WTC11 (cell line): ENCODE data around the gene STARD8. TPM values are rescaled to one million over a fixed set of nuclear protein-coding genes. Genes with fewer than 3 reads are reported as not detected.

Source experiments
- ATAC-seq: fragments of 200-7000 bp; cut with Tn5 transposase; 2 replicates; pipeline ENCODE4 v1.10.0; 2021; ENCODE audit warnings: mild to moderate bottlenecking, moderate library complexity
- CTCF ChIA-PET: fragments of 300-600 bp; sonication (Branson Sonifier 250); formaldehyde crosslinking; loops from one replicate; lab custom pipeline; 2021; ENCODE audit warnings: antibody characterized with exemption; lab: Charles Lee
- POLR2A ChIA-PET: fragments of 350-600 bp; sonication (Branson Sonifier 250); formaldehyde crosslinking; loops from one replicate; lab custom pipeline; 2021; ENCODE audit warnings: antibody characterized with exemption; lab: Charles Lee
- DNase-seq: peaks from one replicate; pipeline ENCODE4 v3.0.0; 2021; ENCODE audit warnings: low spot score
- H3K27ac Mint-ChIP-seq: 2 replicates; pipeline ENCODE4 v1.8.0; 2021; ENCODE audit warnings: mixed read lengths
- H3K27me3 Mint-ChIP-seq: 2 replicates; pipeline ENCODE4 v1.8.0; 2021; ENCODE audit warnings: low read depth, mild to moderate bottlenecking, moderate library complexity, mixed read lengths
- H3K36me3 Mint-ChIP-seq: 2 replicates; pipeline ENCODE4 v1.8.0; 2021; ENCODE audit warnings: mixed read lengths
- H3K4me1 Mint-ChIP-seq: 2 replicates; pipeline ENCODE4 v1.8.0; 2022; ENCODE audit warnings: mixed read lengths
- H3K4me3 Mint-ChIP-seq: 2 replicates; pipeline ENCODE4 v1.8.0; 2021; ENCODE audit warnings: mild to moderate bottlenecking, moderate library complexity, mixed read lengths
- H3K9me3 Mint-ChIP-seq: 2 replicates; pipeline ENCODE4 v1.8.0; 2021; ENCODE audit warnings: mixed read lengths
- ATF3 ChIP-seq: sonication (generic); formaldehyde crosslinking; conservative IDR thresholded peaks from 2 replicates; pipeline ENCODE4 v1.8.1; 2022; ENCODE audit warnings: mild to moderate bottlenecking, missing genetic modification reagents
- CREB1 ChIP-seq: sonication (generic); formaldehyde crosslinking; IDR thresholded peaks from 2 replicates; pipeline ENCODE4 v1.8.0; 2023; ENCODE audit warnings: mild to moderate bottlenecking, missing genetic modification reagents
- ELF4 ChIP-seq: sonication (generic); formaldehyde crosslinking; IDR thresholded peaks from 2 replicates; pipeline ENCODE4 v1.8.1; 2022; ENCODE audit warnings: low read depth, mild to moderate bottlenecking, moderate library complexity, missing genetic modification reagents
- EMX1 ChIP-seq: fragments of 250-450 bp; sonication (Bioruptor Pico); IDR thresholded peaks from 2 replicates; pipeline ENCODE4 v1.8.0; 2021; ENCODE audit warnings: mild to moderate bottlenecking
- ERG ChIP-seq: fragments of 250-450 bp; sonication (Bioruptor Pico); IDR thresholded peaks from 2 replicates; pipeline ENCODE4 v1.8.0; 2021; ENCODE audit warnings: mild to moderate bottlenecking
- ESRRA ChIP-seq: sonication (generic); formaldehyde crosslinking; IDR thresholded peaks from 2 replicates; pipeline ENCODE4 v1.8.1; 2022; ENCODE audit warnings: mild to moderate bottlenecking, missing genetic modification reagents, borderline replicate concordance
- ETV6 ChIP-seq: sonication (generic); formaldehyde crosslinking; IDR thresholded peaks from 2 replicates; pipeline ENCODE4 v1.8.1; 2022; ENCODE audit warnings: mild to moderate bottlenecking, missing genetic modification reagents
- FOXK1 ChIP-seq: sonication (generic); formaldehyde crosslinking; IDR thresholded peaks from 2 replicates; pipeline ENCODE4 v1.8.0; 2022; ENCODE audit warnings: mild to moderate bottlenecking, moderate library complexity, missing genetic modification reagents
- FOXP4 ChIP-seq: sonication (generic); formaldehyde crosslinking; IDR thresholded peaks from 2 replicates; pipeline ENCODE4 v1.8.0; 2022; ENCODE audit warnings: mild to moderate bottlenecking, missing genetic modification reagents
- GRHL2 ChIP-seq: fragments of 250-450 bp; sonication (Bioruptor Pico); IDR thresholded peaks from 2 replicates; pipeline ENCODE4 v1.8.0; 2022; ENCODE audit warnings: mild to moderate bottlenecking, moderate library complexity; ENCODE audit not compliant: insufficient replicate concordance, severe bottlenecking
- HMGA2 ChIP-seq: fragments of 250-450 bp; sonication (Bioruptor Pico); IDR thresholded peaks from 2 replicates; pipeline ENCODE4 v1.4.0; 2021; ENCODE audit warnings: mild to moderate bottlenecking, moderate library complexity
- IRF2 ChIP-seq: sonication (generic); formaldehyde crosslinking; IDR thresholded peaks from 2 replicates; pipeline ENCODE4 v1.8.0; 2022; ENCODE audit warnings: low read depth, missing genetic modification reagents, borderline replicate concordance
- JAZF1 ChIP-seq: fragments of 250-450 bp; sonication (Bioruptor Pico); IDR thresholded peaks from 2 replicates; pipeline ENCODE4 v1.9.0; 2021; ENCODE audit warnings: moderate library complexity, mild to moderate bottlenecking, inconsistent platforms
- NFE2L1 ChIP-seq: sonication (generic); formaldehyde crosslinking; IDR thresholded peaks from 2 replicates; pipeline ENCODE4 v1.8.1; 2023; ENCODE audit warnings: missing genetic modification reagents
- RELA ChIP-seq: sonication (generic); formaldehyde crosslinking; IDR thresholded peaks from 2 replicates; pipeline ENCODE4 v1.8.1; 2022; ENCODE audit warnings: missing genetic modification reagents, mild to moderate bottlenecking, borderline replicate concordance
- RORB ChIP-seq: fragments of 250-450 bp; sonication (Bioruptor Pico); IDR thresholded peaks from 2 replicates; pipeline ENCODE4 v1.9.0; 2021; ENCODE audit warnings: mild to moderate bottlenecking
- SP1 ChIP-seq: sonication (generic); formaldehyde crosslinking; conservative IDR thresholded peaks from 2 replicates; pipeline ENCODE4 v1.8.1; 2022; ENCODE audit warnings: missing genetic modification reagents
- TP53 ChIP-seq: sonication (generic); formaldehyde crosslinking; IDR thresholded peaks from 2 replicates; pipeline ENCODE4 v1.8.1; 2023; ENCODE audit warnings: mild to moderate bottlenecking, missing genetic modification reagents
- ZBTB43 ChIP-seq: sonication (generic); formaldehyde crosslinking; IDR thresholded peaks from 2 replicates; pipeline ENCODE4 v1.8.1; 2023; ENCODE audit warnings: mild to moderate bottlenecking, missing genetic modification reagents
- ZMAT4 ChIP-seq: fragments of 250-450 bp; sonication (Bioruptor Pico); IDR thresholded peaks from 2 replicates; pipeline ENCODE4 v1.9.0; 2021; ENCODE audit warnings: mild to moderate bottlenecking
- ZNF138 ChIP-seq: sonication (generic); formaldehyde crosslinking; conservative IDR thresholded peaks from 2 replicates; pipeline ENCODE4 v1.8.1; 2022; ENCODE audit warnings: mild to moderate bottlenecking, moderate library complexity, missing genetic modification reagents
- ZNF416 ChIP-seq: fragments of 250-450 bp; sonication (Bioruptor Pico); IDR thresholded peaks from 2 replicates; pipeline ENCODE4 v1.9.0; 2021; ENCODE audit warnings: mild to moderate bottlenecking, inconsistent platforms
- ZNF512 ChIP-seq: sonication (generic); formaldehyde crosslinking; IDR thresholded peaks from 2 replicates; pipeline ENCODE4 v1.8.1; 2022; ENCODE audit warnings: missing genetic modification reagents, borderline replicate concordance
- total RNA-seq: library from RNA; stranded (reverse); gene quantifications from 3 replicates; pipeline ENCODE4 v1.2.3, GENCODE V29; 2021

The STARD8 gene
- total RNA-seq, 1 experiment from 2014 or later: 8.5 TPM

- ChIA-PET CTCF (interaction anchor here (0.9 to 1.2 kb wide), 2 partner anchors 11 to 27 kb away, joined by 3 to 5 read pairs; no protein-coding TSS in a partner anchor), POLR2A (no interaction called here)
- no peak for DNase-seq
- Mint-ChIP-seq H3K9me3 (no peaks in the 10 kb centered on the region), H3K4me3 (no peak overlapping the region), H3K36me3 (no peaks in the 10 kb centered on the region), H3K4me1 (peaks cover 53% of the 10 kb centered on the region), H3K27ac (no peak overlapping the region), H3K27me3 (peaks cover 8% of the 10 kb centered on the region; the same call in 1 of the 2 replicates)
- ATAC-seq: no peak
- TF ChIP-seq ERG (no peak), FOXP4 (no peak), ZBTB43 (no peak), HMGA2 (CRISPR knock-in tag) (no peak), ESRRA (CRISPR knock-in tag) (no peak), RELA (CRISPR knock-in tag) (no peak), FOXK1 (CRISPR knock-in tag) (no peak), JAZF1 (CRISPR knock-in tag) (no peak), CREB1 (CRISPR knock-in tag) (no peak), SP1 (CRISPR knock-in tag) (no peak), ZMAT4 (CRISPR knock-in tag) (no peak)
These were observed 36.1 kb downstream of the STARD8 start for GRCh38 chrX:68683580-68683979.

- H3K27me3 Mint-ChIP-seq: peaks cover 8% of the 10 kb centered on the region; the same call in 1 of the 2 replicates
- no peaks in the 10 kb centered on the region for H3K9me3 Mint-ChIP-seq
- ATAC-seq (peak; percentile 15; the same call in 1 of the 2 replicates), DNase-seq (peak; percentile 29)
- no peak overlapping the region for H3K4me3 Mint-ChIP-seq
- peaks cover 45% of the 10 kb centered on the region for H3K4me1 Mint-ChIP-seq
- no peaks in the 10 kb centered on the region for H3K36me3 Mint-ChIP-seq
- no peak overlapping the region for H3K27ac Mint-ChIP-seq
- CTCF ChIA-PET: interaction anchor here (0.6 to 1.7 kb wide), 4 partner anchors 10 to 307 kb away, joined by 3 to 8 read pairs (median 4); no protein-coding TSS in a partner anchor
- POLR2A ChIA-PET: no interaction called here
- no peak for TF ChIP-seq RORB
- no peak for TF ChIP-seq ELF4 (CRISPR knock-in tag)
- TF ChIP-seq TP53 (CRISPR knock-in tag): no peak
- TF ChIP-seq ZNF416 (CRISPR knock-in tag): no peak
- no peak for TF ChIP-seq ETV6
- no peak for TF ChIP-seq ZNF512
- no peak for TF ChIP-seq EMX1
- no peak for TF ChIP-seq ATF3
- TF ChIP-seq IRF2 (CRISPR knock-in tag): no peak
- TF ChIP-seq JAZF1 (CRISPR knock-in tag): no peak
- no peak for TF ChIP-seq GRHL2 (CRISPR knock-in tag)
- TF ChIP-seq NFE2L1: no peak
- TF ChIP-seq ZNF138 (CRISPR knock-in tag): no peak
- TF ChIP-seq HMGA2 (CRISPR knock-in tag): no peak
These were observed 36.9 kb downstream of the STARD8 start for GRCh38 chrX:68684291-68684918.
